GM12892 (cell line): ENCODE measurements around the gene UBASH3B.

Experiments
- POLR2AphosphoS5 ChIP-seq: IDR thresholded peaks from 2 replicates; pipeline ENCODE4 v1.6.1; 2011; ENCODE audit warnings: low read depth, low read length, control low read depth
- TAF1 ChIP-seq: IDR thresholded peaks from 2 replicates; pipeline ENCODE4 v1.6.1; 2011; ENCODE audit warnings: low read depth, mild to moderate bottlenecking, control low read depth, low read length, borderline replicate concordance

- no peak for TF ChIP-seq TAF1
- no peak for TF ChIP-seq POLR2AphosphoS5
Observed at GRCh38 chr11:122820158-122820557, 164.6 kb downstream of the UBASH3B start.
